Sigmoid colon (tissue), 7 donors: ENCODE results near the gene TUBA3D. TPM values are rescaled to one million over a fixed set of nuclear protein-coding genes. Genes with fewer than 3 reads are reported as not detected.
"Not testable (repeated sequence)": the region's sequence is repeated elsewhere in the genome, so short reads cannot be mapped to it uniquely, and the experiment has no call there.

ENCODE experiments used
- DNase-seq: peaks from one replicate; pipeline ENCODE4 v3.0.0-alpha.2; 2019
- H3K27ac ChIP-seq, 4 donors: fragments of 200-600 bp; sonication (generic); one replicate each; pipeline ENCODE4 v1.5.1; 2016 to 2019; ENCODE audit warnings: mild to moderate bottlenecking in 1 of 4
- H3K27me3 ChIP-seq, 3 donors: fragments of 200-600 bp; sonication (generic); one replicate each; pipeline ENCODE4 v1.5.1; 2019; ENCODE audit warnings: mild to moderate bottlenecking in 1 of 3
- H3K36me3 ChIP-seq, 4 donors: fragments of 200-600 bp; sonication (generic); one replicate each; pipeline ENCODE4 v1.5.1; 2016 to 2019
- H3K4me1 ChIP-seq, 4 donors: fragments of 200-600 bp; sonication (generic); one replicate each; pipeline ENCODE4 v1.5.1; 2017 to 2019
- H3K4me3 ChIP-seq, 4 donors: fragments of 200-600 bp; sonication (generic); one replicate each; pipeline ENCODE4 v1.5.1; 2017 to 2019; ENCODE audit warnings: mild to moderate bottlenecking in 2 of 4, moderate library complexity in 1 of 4
- H3K9me3 ChIP-seq, 4 donors: fragments of 200-600 bp in 3 of 4; sonication (generic) in 3 of 4; one replicate each; pipeline versions ENCODE4 v1.5.1 to v1.6.1; 2013 to 2019
- CTCF ChIP-seq, 4 experiments: fragments of 450-650 bp in 3 of 4; fragments of 200-600 bp in 1 of 4; IDR thresholded peaks; one replicate each; pipeline ENCODE4 v1.5.1; 2016 to 2019; ENCODE audit warnings: antibody characterized with exemption in 4 of 4, mild to moderate bottlenecking in 3 of 4, moderate library complexity in 2 of 4
- EP300 ChIP-seq, 4 donors: sonication (generic); formaldehyde crosslinking; IDR thresholded peaks; one replicate each; pipeline ENCODE4 v1.6.1; 2017; ENCODE audit warnings: antibody characterized with exemption in 4 of 4
- POLR2A ChIP-seq, 2 donors: fragments of 450-650 bp; IDR thresholded peaks; one replicate each; pipeline ENCODE4 v1.6.1; 2016; ENCODE audit warnings: antibody characterized with exemption in 2 of 2, mild to moderate bottlenecking in 2 of 2, moderate library complexity in 2 of 2
- POLR2AphosphoS5 ChIP-seq, 4 donors: sonication (generic); formaldehyde crosslinking; IDR thresholded peaks; one replicate each; pipeline ENCODE4 v1.6.1; 2017; ENCODE audit warnings: antibody characterized with exemption in 4 of 4
- WGBS, 2 donors: extraction: QIAGEN DNeasy Blood & Tissue Kit; methylation state at CpG; one replicate each; pipeline ENCODE4 v1.1.7; 2013; 5-methylcytosine and 5-hydroxymethylcytosine counted together
- intact Hi-C: fragments of 100-400 bp; cut with DNase I; formaldehyde crosslinking; loops from one replicate; pipeline ENCODE4 v1.15.1; 2023
- polyA plus RNA-seq, 3 donors: library from polyadenylated mRNA; stranded (reverse); fragments of 200-250 nt; gene quantifications; one replicate each; pipeline ENCODE4 v1.2.3, GENCODE V29; 2013
- total RNA-seq, 4 donors: library from RNA; depleted of rRNA; stranded (reverse); fragments of >200 nt; gene quantifications; one replicate each; pipeline ENCODE4 v1.1.0, GENCODE V29; 2016
- donor health status: healthy with polysubstance abuse.
- donor health status: Bipolar disorder and iron deficiency.
- donor health status: healthy.

Gene TUBA3D
- total and polyA plus RNA-seq, 7 donors: 0.54 to 0.60 TPM; not detected in 5

- H3K9me3 ChIP-seq, H3K27me3 ChIP-seq, H3K36me3 ChIP-seq, DNase-seq: not testable (repeated sequence)
- H3K4me1 ChIP-seq: peaks cover 0 to 30% (median 20%) of the 10 kb centered on the region in 4 donors
- intact Hi-C loops: loop anchor here (5.0 kb wide), 1 partner anchor 384 kb away; the partner anchor contains the start of gene PLEKHB2
- H3K27ac ChIP-seq: peak overlapping the region in 1 of 4 donors; percentile 7
- WGBS, 2 donors: 7 to 13% methylated on average over 22 of the region's 22 CpGs
- H3K4me3 ChIP-seq: peak overlapping the region; percentile 33 to 81 (median 76)
Observed at GRCh38 chr2:131491469-131491836, 15.5 kb downstream of the TUBA3D start.

GRCh38 chr2:131492015-131492417 is 16.1 kb downstream of the TUBA3D start, which contains the start of gene MZT2A:
TSS of gene MZT2A (minus strand) at chr2:131492397. CDS start at chr2:131492376, 21 bp downstream.
- not testable (repeated sequence) for H3K27me3 ChIP-seq, H3K9me3 ChIP-seq, H3K36me3 ChIP-seq, DNase-seq
- Histone ChIP-seq H3K27ac (peak within 1 kb of the TSS; percentile 83 to 88 (median 84)), H3K4me1 (peaks cover 0 to 30% (median 20%) of the 10 kb centered on the region in 4 donors), H3K4me3 (peak within 1 kb of the TSS; percentile 71 to 81 (median 78))
- WGBS, 2 donors: 1% methylated on average over 53 of the region's 53 CpGs
- intact Hi-C loops: loop anchor here (2.0 to 5.0 kb wide), 2 partner anchors 35 to 385 kb away; partner anchors contain the start of genes CCDC74A and PLEKHB2

DNA sequence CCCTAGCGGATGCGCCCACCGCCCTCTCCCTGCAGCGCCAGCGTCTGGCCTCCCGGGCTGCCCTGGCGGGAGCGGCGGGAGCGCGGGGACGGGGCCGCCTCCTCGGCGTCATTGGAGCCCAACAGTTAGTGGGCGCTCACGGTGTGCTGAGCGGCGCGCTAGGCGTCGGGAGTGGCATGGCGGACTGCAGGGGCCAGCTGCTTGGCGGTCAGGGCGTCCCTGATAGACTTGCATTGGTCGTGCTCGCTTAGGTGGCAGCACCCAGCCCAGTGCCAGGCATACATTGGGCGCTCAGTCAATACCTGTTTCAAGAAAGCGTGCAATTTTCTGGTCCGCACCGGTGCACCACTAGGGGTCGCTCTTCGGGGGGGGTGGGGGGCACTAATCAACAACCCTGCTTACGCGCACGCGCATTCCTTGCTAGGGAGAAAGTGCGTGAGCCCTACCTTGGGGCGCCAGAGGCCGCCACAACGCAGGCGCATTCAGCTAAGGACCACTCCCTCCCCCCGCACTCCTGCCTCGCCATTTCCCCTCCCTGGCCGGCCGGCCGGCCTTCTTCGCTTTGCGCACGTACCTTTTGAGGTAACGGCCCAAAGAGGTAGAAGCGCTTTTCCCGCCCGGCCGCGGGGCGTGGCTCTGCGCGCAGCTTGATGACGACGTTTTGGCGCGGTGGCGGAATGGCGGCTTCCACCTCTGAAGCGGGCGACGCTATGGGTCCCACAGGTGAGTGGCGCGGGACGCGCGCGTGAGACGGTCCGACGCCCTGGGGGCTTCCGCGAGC is 16.7 kb downstream of the TUBA3D start:
- peak; percentile 94 for DNase-seq
- peaks cover 0 to 30% (median 20%) of the 10 kb centered on the region in 4 donors for H3K4me1 ChIP-seq
- H3K9me3 ChIP-seq: no peaks in the 10 kb centered on the region
- 0 to 1% methylated on average over 79 of the region's 79 CpGs for WGBS, 2 donors
- TF ChIP-seq CTCF (IDR thresholded peaks at IDR 0.05): peak; percentile 65 to 84 (median 69)
- TF ChIP-seq EP300 (IDR thresholded peaks at IDR 0.05): no peak
- TF ChIP-seq POLR2AphosphoS5 (IDR thresholded peaks at IDR 0.05): peak; percentile 27 to 67 (median 54)
- TF ChIP-seq POLR2A (IDR thresholded peaks at IDR 0.05): no peak
- H3K27me3 ChIP-seq: no peaks in the 10 kb centered on the region
- intact Hi-C loops: loop anchor here (2.0 to 5.0 kb wide), 2 partner anchors 34 to 385 kb away; partner anchors contain the start of genes CCDC74A and PLEKHB2
- H3K27ac ChIP-seq: peak overlapping the region; percentile 83 to 88 (median 84)
- peak overlapping the region; percentile 71 to 81 (median 78) for H3K4me3 ChIP-seq
- peaks cover 0 to 5% (median 0%) of the 10 kb centered on the region in 4 donors for H3K36me3 ChIP-seq

DNA sequence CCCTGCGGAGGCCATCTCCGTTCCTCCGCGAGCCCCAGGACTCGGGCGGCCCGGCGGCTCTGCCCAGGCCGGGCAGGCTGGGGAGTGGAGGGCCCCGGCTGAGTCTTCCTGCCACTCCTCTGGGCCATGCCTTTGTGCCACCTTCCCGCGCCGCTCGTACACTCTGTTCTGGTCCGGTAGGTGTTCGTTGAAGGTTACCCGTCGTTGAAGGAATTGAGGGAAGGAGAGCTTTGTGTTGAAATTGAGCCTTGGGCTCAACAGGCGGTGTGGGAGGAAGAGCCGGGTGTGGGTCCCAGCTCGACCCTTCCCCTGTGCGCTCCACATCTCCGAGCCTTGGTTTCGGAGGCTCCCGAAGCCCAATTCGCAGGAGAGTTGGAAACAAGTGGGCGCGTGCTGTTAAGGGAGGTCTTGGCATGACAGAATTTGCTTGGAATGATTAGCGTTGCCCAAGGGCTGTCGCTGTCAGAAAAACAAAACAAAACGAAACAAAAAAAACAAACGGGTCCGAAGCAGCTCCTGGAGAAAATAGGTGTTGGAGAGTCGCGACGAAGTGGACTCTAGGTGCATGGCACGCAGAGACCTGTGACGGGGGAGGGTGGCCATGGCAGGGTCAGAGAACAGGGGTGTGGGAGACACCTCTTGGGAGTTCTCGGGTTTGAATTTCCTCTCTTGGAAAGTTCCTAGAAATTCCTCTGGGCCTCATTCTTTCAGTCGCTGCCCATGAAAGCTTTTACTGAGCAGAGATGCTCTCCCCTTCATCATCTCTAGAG is 17.5 kb downstream of the TUBA3D start:
- no peaks in the 10 kb centered on the region for H3K9me3 ChIP-seq
- WGBS, 2 donors: 0 to 1% methylated on average over 40 of the region's 40 CpGs
- no peaks in the 10 kb centered on the region for H3K27me3 ChIP-seq
- intact Hi-C loops: loop anchor here (2.0 to 5.0 kb wide), 2 partner anchors 33 to 386 kb away; partner anchors contain the start of genes CCDC74A and PLEKHB2
- peaks cover 0 to 5% (median 0%) of the 10 kb centered on the region in 4 donors for H3K36me3 ChIP-seq
- peak overlapping the region; percentile 83 to 88 (median 84) for H3K27ac ChIP-seq
- peak overlapping the region; percentile 71 to 81 (median 78) for H3K4me3 ChIP-seq
- TF ChIP-seq POLR2AphosphoS5 (IDR thresholded peaks at IDR 0.05) (no peak), CTCF (IDR thresholded peaks at IDR 0.05) (no peak), POLR2A (IDR thresholded peaks at IDR 0.05) (no peak)
- DNase-seq: no peak
- H3K4me1 ChIP-seq: peaks cover 0 to 35% (median 20%) of the 10 kb centered on the region in 4 donors

DNA sequence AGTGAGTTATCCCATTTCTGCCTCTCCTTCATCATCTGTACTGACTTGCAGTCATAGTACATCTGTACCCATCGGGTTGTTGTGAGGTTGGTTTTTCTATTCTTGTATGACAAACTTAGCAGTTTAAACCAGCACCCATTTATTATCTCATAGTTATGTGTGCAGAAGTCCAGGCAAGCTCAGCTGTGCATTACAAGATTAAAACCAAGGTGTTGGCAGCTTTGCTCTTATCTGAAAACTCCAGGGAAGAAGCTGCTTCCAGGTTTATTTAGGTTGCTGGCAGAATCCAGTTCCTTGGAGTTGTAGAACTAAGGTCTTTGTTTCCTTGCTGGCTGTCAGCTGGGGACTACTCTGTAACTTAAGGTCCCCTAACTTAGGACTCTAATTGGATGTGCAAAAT is 19.6 kb downstream of the TUBA3D start:
- H3K27ac ChIP-seq, intact Hi-C loops, H3K4me3 ChIP-seq, DNase-seq, H3K27me3 ChIP-seq, H3K9me3 ChIP-seq: not testable (repeated sequence)
- 89 to 98% methylated on average over 1 of the region's 1 CpG for WGBS, 2 donors
- Histone ChIP-seq H3K36me3 (peaks cover 0 to 21% (median 0%) of the 10 kb centered on the region in 4 donors), H3K4me1 (peaks cover 0 to 31% (median 20%) of the 10 kb centered on the region in 4 donors)

- H3K4me1 ChIP-seq: peaks cover 0 to 20% (median 11%) of the 10 kb centered on the region in 4 donors
- peaks cover 0 to 50% (median 13%) of the 10 kb centered on the region in 4 donors for H3K36me3 ChIP-seq
- peak overlapping the region in 2 of 4 donors; percentile 37 to 63 for H3K27ac ChIP-seq
- H3K4me3 ChIP-seq, H3K27me3 ChIP-seq, H3K9me3 ChIP-seq, intact Hi-C loops, DNase-seq: not testable (repeated sequence)
- 45 to 69% methylated on average over 8 of the region's 8 CpGs for WGBS, 2 donors
Observed at GRCh38 chr2:131498321-131498973, 22.5 kb downstream of the TUBA3D start.

GRCh38 chr2:131503587-131503986 is 27.7 kb downstream of the TUBA3D start:
- H3K27ac ChIP-seq, intact Hi-C loops, H3K4me1 ChIP-seq, H3K9me3 ChIP-seq, H3K27me3 ChIP-seq, H3K4me3 ChIP-seq, DNase-seq: not testable (repeated sequence)
- 97 to 98% methylated on average over 4 of the region's 4 CpGs for WGBS, 2 donors
- peaks cover 11 to 97% (median 28%) of the 10 kb centered on the region in 4 donors for H3K36me3 ChIP-seq

- H3K27ac ChIP-seq, H3K4me1 ChIP-seq, DNase-seq, H3K9me3 ChIP-seq, H3K27me3 ChIP-seq, intact Hi-C loops, H3K4me3 ChIP-seq: not testable (repeated sequence)
- peaks cover 11 to 98% (median 30%) of the 10 kb centered on the region in 4 donors for H3K36me3 ChIP-seq
- WGBS, 2 donors: 68 to 90% methylated on average over 7 of the region's 7 CpGs
Observed at GRCh38 chr2:131504082-131504750, 28.3 kb downstream of the TUBA3D start.
